GM18909 (cell line): ENCODE data around the gene SCTR.

Experiments used
- ATAC-seq: cut with Tn5 transposase; IDR thresholded peaks from one replicate; pipeline ENCODE4 v1.9.1; 2021; ENCODE audit warnings: mild to moderate bottlenecking; ENCODE audit not compliant: unreplicated experiment, poor library complexity

SCTR gene

GRCh38 chr2:119476301-119477112 lies 47.8 kb downstream of the SCTR start:
- peak; percentile 74 for ATAC-seq

- no peak for ATAC-seq
These were observed 48.4 kb downstream of the SCTR start for GRCh38 chr2:119475857-119476244.

GRCh38 chr2:119475225-119475856 lies 48.9 kb downstream of the SCTR start:
- no peak for ATAC-seq

GRCh38 chr2:119474371-119475224 lies 49.7 kb downstream of the SCTR start:
- no peak for ATAC-seq

- no peak for ATAC-seq
These were observed 50.5 kb downstream of the SCTR start for GRCh38 chr2:119473621-119474370.

GRCh38 chr2:119472749-119473148 lies 51.5 kb downstream of the SCTR start:
- ATAC-seq: no peak

- ATAC-seq: no peak
These were observed 54.5 kb downstream of the SCTR start for GRCh38 chr2:119469661-119470297.

- no peak for ATAC-seq
These were observed 55.2 kb downstream of the SCTR start for GRCh38 chr2:119469131-119469530.

GRCh38 chr2:119468154-119468955 lies 55.9 kb downstream of the SCTR start:
- no peak for ATAC-seq

GRCh38 chr2:119466373-119466772 lies 57.9 kb downstream of the SCTR start:
- no peak for ATAC-seq

GRCh38 chr2:119465687-119466086 lies 58.6 kb downstream of the SCTR start:
- ATAC-seq: no peak

GRCh38 chr2:119464981-119465380 lies 59.3 kb downstream of the SCTR start:
- no peak for ATAC-seq

GRCh38 chr2:119463990-119464389 lies 60.3 kb downstream of the SCTR start:
- ATAC-seq: no peak

- no peak for ATAC-seq
These were observed 61.1 kb downstream of the SCTR start for GRCh38 chr2:119463136-119463535.

GRCh38 chr2:119462574-119462973 lies 61.7 kb downstream of the SCTR start:
- no peak for ATAC-seq

GRCh38 chr2:119461811-119462210 lies 62.5 kb downstream of the SCTR start:
- ATAC-seq: no peak

- no peak for ATAC-seq
These were observed 64.2 kb downstream of the SCTR start for GRCh38 chr2:119460076-119460475.

GRCh38 chr2:119455066-119455718 lies 69.1 kb downstream of the SCTR start:
- ATAC-seq: no peak
